Gastrocnemius medialis (tissue), 4 donors: ENCODE results near the gene DIPK1B. TPM values are rescaled to one million over a fixed set of nuclear protein-coding genes. Genes with fewer than 3 reads are reported as not detected.
"Not testable (repeated sequence)": the region's sequence is repeated elsewhere in the genome, so short reads cannot be mapped to it uniquely, and the experiment has no call there.

Experiments
- ATAC-seq, 2 donors: fragments of 150-250 bp; one replicate each; pipeline ENCODE4 v1.9.1; 2016
- DNase-seq, 2 donors: peaks; one replicate each; pipeline ENCODE4 v3.0.0-alpha.2; 2019
- H3K27ac ChIP-seq, 4 donors: fragments of 200-600 bp; sonication (generic); 1 replicate in 1 of 4; 2 replicates in 3 of 4; pipeline ENCODE4 v1.5.1; 2016 to 2018; ENCODE audit warnings: mild to moderate bottlenecking in 2 of 4, moderate library complexity in 1 of 4
- H3K27me3 ChIP-seq, 3 donors: fragments of 200-600 bp; sonication (generic) in 2 of 3; 1 replicate in 1 of 3; 2 replicates in 2 of 3; pipeline versions ENCODE4 v1.5.1 to v1.6.0; 2016 to 2019; ENCODE audit warnings: mild to moderate bottlenecking in 1 of 3, moderate library complexity in 1 of 3
- H3K36me3 ChIP-seq, 2 donors: fragments of 200-600 bp; sonication (generic) in 1 of 2; one replicate each; pipeline ENCODE4 v1.5.1; 2017 to 2018
- H3K4me1 ChIP-seq, 2 donors: fragments of 200-600 bp; sonication (generic) in 1 of 2; one replicate each; pipeline ENCODE4 v1.5.1; 2016 to 2017; ENCODE audit warnings: mild to moderate bottlenecking in 2 of 2
- H3K4me3 ChIP-seq, 4 donors: fragments of 200-600 bp; sonication (generic) in 3 of 4; 1 replicate in 1 of 4; 2 replicates in 3 of 4; pipeline ENCODE4 v1.5.1; 2016 to 2019; ENCODE audit warnings: mild to moderate bottlenecking in 2 of 4
- H3K9me3 ChIP-seq, 3 donors: fragments of 200-600 bp; sonication (generic) in 2 of 3; 1 replicate in 1 of 3; 2 replicates in 2 of 3; pipeline ENCODE4 v1.5.1; 2016 to 2019
- CTCF ChIP-seq, 5 experiments: fragments of 450-650 bp in 3 of 5; fragments of 200-600 bp in 2 of 5; sonication (generic) in 2 of 5; IDR thresholded peaks in 4 of 5; conservative IDR thresholded peaks in 1 of 5; 1 replicate in 4 of 5; 2 replicates in 1 of 5; pipeline ENCODE4 v1.5.1; 2016 to 2019; ENCODE audit warnings: antibody characterized with exemption in 5 of 5, mild to moderate bottlenecking in 3 of 5, moderate library complexity in 3 of 5
- POLR2A ChIP-seq, 2 donors: fragments of 450-650 bp; IDR thresholded peaks; one replicate each; pipeline ENCODE4 v1.6.1; 2017; ENCODE audit warnings: antibody characterized with exemption in 2 of 2, mild to moderate bottlenecking in 2 of 2, moderate library complexity in 2 of 2
- in situ Hi-C, 4 donors: fragments of 200-750 bp; cut with MboI; loops; one replicate each; pipeline versions ENCODE4 v1.15.0 to v1.8.0; 2017; ENCODE audit warnings: low sequenced_read_pairs in 4 of 4
- intact Hi-C: fragments of 100-400 bp; cut with DNase I; formaldehyde crosslinking; loops from one replicate; pipeline ENCODE4 v1.15.1; 2023; ENCODE audit warnings: low total_unique reads
- total RNA-seq, 4 donors: library from RNA; depleted of rRNA; stranded (reverse); fragments of >200 nt; gene quantifications; one replicate each; pipeline versions ENCODE4 v1.1.0 to v1.2.3, GENCODE V29; 2016

Gene DIPK1B
- total RNA-seq, 4 donors from 2014 or later, result 1.8 to 4.6 (median 3.8) TPM

GRCh38 chr9:136762915-136763648 lies 50.7 kb downstream of the DIPK1B start:
- TF ChIP-seq POLR2A (IDR thresholded peaks at IDR 0.05), result no peak
- TF ChIP-seq CTCF (IDR thresholded peaks at IDR 0.05 in 4 of 5, conservative IDR thresholded peaks at IDR 0.05 in 1 of 5), result no peak
- H3K27me3 ChIP-seq, result peaks cover 0 to 5% (median 0%) of the 10 kb centered on the region in 3 donors
- in situ Hi-C loops, result no loop called here
- H3K36me3 ChIP-seq, result no peaks in the 10 kb centered on the region
- H3K9me3 ChIP-seq, result no peaks in the 10 kb centered on the region
- no peak overlapping the region for H3K27ac ChIP-seq
- H3K4me3 ChIP-seq, result no peak overlapping the region
- H3K4me1 ChIP-seq, result peaks cover 2 to 6% of the 10 kb centered on the region in 2 donors
- DNase-seq (no peak), ATAC-seq (no peak)
- intact Hi-C loops, result no loop called here

GRCh38 chr9:136763649-136764035 lies 51.3 kb downstream of the DIPK1B start:
- no peaks in the 10 kb centered on the region for H3K36me3 ChIP-seq
- H3K4me3 ChIP-seq, result no peak overlapping the region
- TF ChIP-seq POLR2A (IDR thresholded peaks at IDR 0.05) (no peak), CTCF (IDR thresholded peaks at IDR 0.05 in 4 of 5, conservative IDR thresholded peaks at IDR 0.05 in 1 of 5) (no peak)
- peaks cover 0 to 4% of the 10 kb centered on the region in 2 donors for H3K4me1 ChIP-seq
- ATAC-seq, result no peak
- DNase-seq, result no peak
- H3K27me3 ChIP-seq, result peaks cover 0 to 6% (median 0%) of the 10 kb centered on the region in 3 donors
- no peaks in the 10 kb centered on the region for H3K9me3 ChIP-seq
- in situ Hi-C loops (no loop called here), intact Hi-C loops (no loop called here)
- no peak overlapping the region for H3K27ac ChIP-seq

- no peak for TF ChIP-seq POLR2A (IDR thresholded peaks at IDR 0.05)
- no peak for TF ChIP-seq CTCF (IDR thresholded peaks at IDR 0.05 in 4 of 5, conservative IDR thresholded peaks at IDR 0.05 in 1 of 5)
- peaks cover 0 to 6% (median 0%) of the 10 kb centered on the region in 3 donors for H3K27me3 ChIP-seq
Observed at GRCh38 chr9:136764301-136764891, 52.0 kb downstream of the DIPK1B start, which contains the start of gene LCN15. TSS of gene LCN15 (minus strand) at chr9:136764518. CDS start at chr9:136764488, 30 bp downstream.

GRCh38 chr9:136765041-136765440 lies 52.7 kb downstream of the DIPK1B start:
- H3K36me3 ChIP-seq, result no peaks in the 10 kb centered on the region
- H3K27me3 ChIP-seq, result peaks cover 0 to 6% (median 3%) of the 10 kb centered on the region in 3 donors
- intact Hi-C loops (no loop called here), in situ Hi-C loops (no loop called here)
- no peak overlapping the region for H3K4me3 ChIP-seq
- H3K27ac ChIP-seq, result no peak overlapping the region
- H3K4me1 ChIP-seq, result peaks cover 0 to 4% of the 10 kb centered on the region in 2 donors
- no peaks in the 10 kb centered on the region for H3K9me3 ChIP-seq
- TF ChIP-seq CTCF (IDR thresholded peaks at IDR 0.05 in 4 of 5, conservative IDR thresholded peaks at IDR 0.05 in 1 of 5) (no peak), POLR2A (IDR thresholded peaks at IDR 0.05) (no peak)
- DNase-seq, result peak in 1 of 2 donors; percentile 34
- ATAC-seq, result peak in 1 of 2 donors; percentile 55

More at GRCh38 chr9:136764301-136764891, 52.0 kb downstream of the DIPK1B start, which contains the start of gene LCN15:
- in situ Hi-C loops, result no loop called here
- no peaks in the 10 kb centered on the region for H3K36me3 ChIP-seq
- no peaks in the 10 kb centered on the region for H3K9me3 ChIP-seq
- ATAC-seq (no peak), DNase-seq (no peak)
- intact Hi-C loops, result no loop called here
- H3K27ac ChIP-seq, result no peak within 1 kb of the TSS
- peaks cover 0 to 4% of the 10 kb centered on the region in 2 donors for H3K4me1 ChIP-seq
- no peak within 1 kb of the TSS for H3K4me3 ChIP-seq

- H3K4me1 ChIP-seq, intact Hi-C loops, H3K9me3 ChIP-seq, H3K4me3 ChIP-seq, H3K27me3 ChIP-seq, in situ Hi-C loops, DNase-seq, ATAC-seq, H3K36me3 ChIP-seq: not testable (repeated sequence)
- peak overlapping the region in 1 of 4 donors; percentile 40 for H3K27ac ChIP-seq
Observed at GRCh38 chr9:136765745-136766409, 53.5 kb downstream of the DIPK1B start.
